DMS53 (cell line): ENCODE data around the gene FCHSD2.
"Not testable (repeated sequence)": the region's sequence is repeated elsewhere in the genome, so short reads cannot be mapped to it uniquely, and the experiment has no call there.

Source experiments
- DNase-seq: peaks from one replicate; lab custom pipeline; 2025; lab: John Stamatoyannopoulos, UW

FCHSD2 gene

DNA sequence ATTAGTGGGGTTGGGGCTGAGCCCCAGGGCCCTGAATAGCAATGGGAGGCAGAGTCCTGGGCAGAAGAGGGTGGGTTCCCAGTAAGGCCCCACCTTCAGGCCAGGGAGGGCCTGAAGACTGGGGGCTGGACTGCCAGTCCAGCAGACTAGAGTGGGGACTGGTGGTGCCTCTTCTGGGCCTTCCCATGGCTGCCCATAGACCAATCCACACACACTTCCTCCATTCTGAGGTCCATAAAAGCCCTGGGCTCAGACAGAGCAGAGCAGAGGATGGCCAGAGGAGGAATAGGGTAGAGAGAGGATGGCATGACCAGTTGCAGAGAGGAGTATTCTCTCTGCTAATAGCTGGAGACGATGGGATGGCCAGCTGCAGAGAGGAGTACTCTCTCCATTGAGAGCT is 216.0 kb downstream of the FCHSD2 start:
- DNase-seq: no peak

DNA sequence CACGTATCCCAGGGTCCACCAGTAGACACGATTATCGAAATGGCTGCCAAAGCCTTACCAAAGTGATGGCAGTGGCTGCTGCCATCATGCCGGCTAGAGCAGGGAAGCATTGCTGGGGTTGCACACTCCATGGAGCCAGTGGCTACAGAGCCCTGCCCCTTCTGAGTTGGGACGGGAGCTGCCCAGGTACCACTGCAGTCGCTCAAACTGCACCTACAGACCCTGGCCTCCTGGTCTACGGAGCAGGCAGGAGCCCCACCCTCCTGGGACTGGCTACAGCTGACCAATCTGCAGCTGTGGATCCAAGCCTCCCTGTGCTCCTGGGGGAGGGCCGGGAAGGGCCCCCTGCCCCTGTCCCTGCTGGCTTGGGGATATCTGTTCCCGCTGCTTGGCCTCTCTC is 216.5 kb downstream of the FCHSD2 start:
- DNase-seq: no peak

DNA sequence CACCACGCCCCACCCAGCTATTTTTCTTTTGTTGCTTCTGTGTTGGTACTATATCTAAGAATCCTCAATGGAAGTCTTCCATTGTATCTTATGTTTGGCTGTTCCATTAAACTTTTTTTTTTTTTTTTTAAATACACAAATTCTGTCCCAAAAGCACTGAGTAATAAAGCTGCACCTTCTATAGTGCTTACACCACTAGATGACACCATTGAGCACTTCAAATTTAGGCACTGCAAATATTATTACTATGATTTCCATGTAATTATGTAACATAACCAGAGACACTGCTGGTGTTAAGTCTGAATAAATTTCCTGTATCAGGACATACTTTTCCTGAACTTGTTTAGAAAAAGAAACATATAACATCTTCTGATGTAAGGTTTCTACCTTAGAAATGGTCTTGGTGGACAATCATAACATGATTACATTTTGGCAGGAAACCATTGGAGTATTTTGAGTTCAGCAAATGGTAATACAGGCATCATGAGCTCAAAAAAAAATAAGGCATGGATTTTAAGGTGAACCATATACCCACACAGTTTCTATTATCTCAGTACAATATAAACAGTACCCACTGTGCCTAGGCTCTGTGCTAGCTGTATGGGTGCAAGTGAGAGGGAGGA is 217.4 kb downstream of the FCHSD2 start:
- peak; percentile 60 for DNase-seq

DNA sequence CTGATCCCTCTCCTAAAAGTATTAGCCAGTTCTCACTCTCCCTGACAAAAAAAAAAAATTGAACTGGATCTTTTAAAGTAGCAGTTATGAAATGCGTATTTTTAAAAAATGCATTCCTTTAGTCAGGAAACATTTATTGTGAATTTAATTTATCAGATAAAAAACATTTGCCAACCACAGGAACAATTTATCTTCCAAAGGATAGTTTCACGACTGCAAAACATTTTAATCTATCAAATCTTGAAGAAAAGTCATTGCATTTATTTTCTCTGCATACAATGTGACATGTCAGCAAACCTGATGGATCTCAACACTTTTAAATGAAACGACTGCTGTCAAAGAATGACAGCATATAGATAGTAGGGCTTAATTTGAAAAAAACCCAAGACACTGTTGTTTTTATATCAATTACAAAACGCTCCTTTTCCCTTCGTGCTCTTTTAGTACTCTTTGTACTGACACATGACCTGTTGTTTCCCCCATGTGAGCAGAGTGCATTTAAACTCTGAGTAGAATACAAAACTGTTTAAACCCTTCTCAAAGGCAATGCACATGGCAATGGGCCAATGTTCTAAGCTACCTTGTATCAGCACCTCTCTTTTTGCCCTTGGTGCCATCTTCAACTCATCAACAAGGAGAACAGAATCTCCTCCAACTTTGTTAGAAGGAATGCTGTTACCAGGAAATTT is 220.9 kb downstream of the FCHSD2 start:
- DNase-seq: no peak

DNA sequence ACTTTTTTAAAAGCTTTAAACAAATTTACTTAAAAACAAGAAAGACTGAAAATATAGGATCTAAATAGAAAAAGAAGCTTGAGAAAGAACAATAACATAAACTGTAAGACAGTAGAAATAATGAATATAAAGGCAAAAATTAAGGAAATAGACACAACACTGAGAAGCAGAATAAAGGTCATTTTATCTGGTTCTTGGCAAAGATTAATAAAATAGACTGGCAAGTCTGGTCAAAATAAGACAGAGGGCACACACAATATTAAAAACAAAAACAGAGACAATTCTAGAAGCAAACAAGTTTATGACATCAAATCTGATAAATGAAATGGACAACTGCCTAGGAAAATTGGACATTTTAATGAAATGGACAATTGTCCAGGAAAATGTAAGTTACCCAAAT is 222.1 kb downstream of the FCHSD2 start:
- no peak for DNase-seq

DNA sequence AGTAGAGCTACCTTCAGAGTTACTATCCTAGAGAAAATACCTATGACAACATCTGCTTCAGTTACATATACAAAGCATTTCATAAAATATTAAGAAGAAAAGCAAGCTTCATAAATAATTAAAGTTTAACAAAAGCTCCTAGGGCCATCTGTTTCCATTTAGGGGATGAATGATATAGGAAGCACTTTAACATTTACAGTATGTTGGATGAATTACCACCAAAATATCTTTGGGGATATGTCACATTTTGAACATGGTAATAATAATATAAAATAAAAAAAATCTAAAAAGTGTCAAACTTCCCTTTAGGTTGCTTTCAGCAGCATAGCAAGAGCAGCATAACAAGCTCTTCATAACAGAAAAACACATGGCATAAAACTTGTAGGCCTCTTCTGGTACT is 223.3 kb downstream of the FCHSD2 start:
- no peak for DNase-seq

DNA sequence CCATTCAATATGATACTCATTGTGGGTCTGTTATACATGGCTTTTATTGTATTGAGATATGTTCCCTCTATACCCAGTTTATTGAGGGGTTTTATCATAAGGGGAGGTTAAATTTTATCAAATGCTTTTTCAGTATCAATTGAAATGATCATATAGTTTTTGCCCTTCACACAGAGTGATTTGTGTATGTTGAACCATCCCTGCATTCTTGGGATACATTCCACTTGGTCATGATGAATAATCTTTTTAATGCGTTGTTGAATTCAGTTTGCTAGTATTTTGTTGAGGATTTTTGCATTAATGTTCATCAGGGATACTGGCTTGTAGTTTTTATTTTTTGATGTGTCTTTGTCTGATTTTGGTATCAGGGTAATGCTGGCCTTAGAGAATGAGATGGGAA is 229.9 kb downstream of the FCHSD2 start:
- no peak for DNase-seq

DNA sequence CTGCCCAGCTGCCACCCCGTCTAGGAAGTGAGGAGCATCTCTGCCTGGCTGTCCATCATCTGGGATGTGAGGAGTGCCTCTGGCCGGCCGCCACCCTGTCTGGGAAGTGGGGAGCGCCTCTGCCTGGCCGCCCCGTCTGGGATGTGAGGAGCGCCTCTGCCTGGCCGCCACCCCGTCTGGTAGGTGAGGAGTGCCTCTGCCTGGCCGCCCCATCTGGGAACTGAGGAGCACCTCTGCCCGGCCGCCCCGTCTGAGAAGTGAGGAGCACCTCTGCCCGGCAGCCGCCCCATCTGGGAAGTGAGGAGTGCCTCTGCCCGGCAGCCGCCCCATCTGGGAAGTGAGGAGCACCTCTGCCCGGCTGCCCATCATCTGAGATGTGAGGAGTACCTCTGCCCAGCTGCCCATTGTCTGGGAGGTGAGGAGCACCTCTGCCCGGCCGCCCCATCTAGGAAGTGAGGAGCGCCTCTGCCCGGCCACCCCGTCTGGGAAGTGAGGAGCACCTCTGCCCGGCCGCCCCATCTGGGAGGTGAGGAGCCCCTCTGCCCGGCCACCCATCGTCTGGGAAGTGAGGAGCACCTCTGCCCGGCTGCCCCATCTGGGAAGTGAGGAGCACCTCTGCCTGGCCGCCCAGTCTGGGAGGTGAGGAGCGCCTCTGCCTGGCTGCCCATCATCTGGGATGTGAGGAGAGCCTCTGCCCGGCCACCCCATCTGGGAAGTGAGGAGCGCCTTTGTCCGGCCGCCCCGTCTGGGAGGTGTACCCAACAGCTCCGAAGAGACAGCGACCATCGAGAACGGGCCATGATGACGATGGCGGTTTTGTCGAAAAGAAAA is 232.3 kb downstream of the FCHSD2 start:
- DNase-seq: not testable (repeated sequence)

DNA sequence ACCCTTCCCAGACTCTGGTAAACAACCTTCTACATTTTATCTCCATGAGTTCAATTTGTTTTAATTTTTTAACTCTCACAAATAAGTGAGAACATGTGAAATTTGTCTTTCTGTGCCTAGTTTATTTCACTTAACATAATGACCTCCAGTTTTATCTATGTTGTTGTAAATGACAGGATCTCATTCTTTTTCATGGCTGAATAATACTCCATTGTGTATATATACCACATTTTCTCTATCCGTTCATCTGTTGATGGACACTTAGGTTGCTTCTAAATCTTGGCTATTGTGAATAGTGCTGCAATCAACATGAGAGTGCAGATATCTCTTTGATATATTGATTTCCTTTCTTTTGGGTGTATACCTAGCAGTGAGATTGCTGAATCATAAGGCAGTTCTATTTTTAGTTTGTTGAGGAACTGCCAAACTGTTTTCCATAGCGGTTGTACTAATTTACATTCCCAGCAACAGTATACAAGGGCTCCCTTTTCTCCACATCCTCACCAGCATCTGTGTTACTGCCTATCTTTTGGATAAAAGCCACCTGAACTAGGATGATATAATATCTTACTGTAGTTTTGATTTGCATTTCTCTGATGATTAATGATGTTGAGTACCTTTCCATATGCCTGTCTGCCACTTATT is 234.0 kb downstream of the FCHSD2 start:
- DNase-seq: no peak

DNA sequence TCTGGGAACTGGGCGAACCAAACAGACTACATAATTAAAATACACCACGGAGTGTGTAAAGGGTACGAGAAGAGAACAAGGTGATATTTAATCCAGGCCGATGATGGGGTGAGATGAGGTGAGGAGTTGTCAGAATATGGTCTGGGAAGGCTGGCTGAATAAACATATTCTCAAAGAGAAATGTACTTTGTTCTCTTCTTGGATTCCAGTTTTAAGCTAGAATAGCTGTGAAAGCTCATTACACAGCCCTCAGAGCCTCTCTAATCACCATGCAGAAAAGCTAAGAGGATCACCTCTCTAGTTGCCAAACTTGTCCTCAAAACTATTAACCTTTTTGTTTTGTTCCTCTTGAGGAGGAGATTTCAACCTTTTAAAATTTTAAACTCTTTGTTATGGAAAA is 238.1 kb downstream of the FCHSD2 start:
- no peak for DNase-seq

DNA sequence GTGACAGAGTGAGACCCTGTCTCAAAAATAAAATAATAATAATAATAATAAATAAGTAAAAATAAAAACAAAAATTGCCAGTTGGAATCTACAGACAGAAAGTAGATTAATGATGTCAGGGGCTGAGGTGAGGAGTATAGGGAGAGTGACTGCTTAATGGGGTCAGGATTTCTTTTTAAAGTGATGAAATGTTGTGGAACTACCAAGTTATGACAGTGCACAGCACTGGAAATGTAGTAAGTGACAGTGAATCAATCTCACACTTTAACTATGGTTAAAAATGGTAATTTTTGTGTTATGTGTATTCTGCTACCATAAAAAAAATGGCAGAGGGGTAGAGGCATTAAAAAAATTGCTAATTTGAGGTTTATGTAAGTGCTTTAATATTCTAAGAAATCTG is 240.7 kb downstream of the FCHSD2 start:
- no peak for DNase-seq

DNA sequence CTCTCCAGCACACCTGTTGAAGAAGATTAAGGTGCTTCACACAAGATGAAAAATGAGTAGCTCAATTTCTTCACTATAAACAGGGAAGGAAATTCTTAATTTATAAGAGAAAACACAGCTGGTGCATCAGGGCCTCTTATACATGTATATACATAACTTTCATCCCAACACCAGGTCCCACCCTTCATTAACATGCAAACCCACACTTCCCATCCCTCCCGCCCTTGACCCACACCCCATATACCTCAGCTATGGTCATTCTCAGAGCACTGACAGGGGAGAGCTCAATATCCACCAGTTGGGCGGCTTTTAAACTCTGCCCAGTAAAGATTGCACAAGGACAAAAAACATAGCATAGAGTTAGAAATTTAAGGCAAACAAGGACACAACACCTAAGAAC is 242.1 kb downstream of the FCHSD2 start:
- DNase-seq: no peak

DNA sequence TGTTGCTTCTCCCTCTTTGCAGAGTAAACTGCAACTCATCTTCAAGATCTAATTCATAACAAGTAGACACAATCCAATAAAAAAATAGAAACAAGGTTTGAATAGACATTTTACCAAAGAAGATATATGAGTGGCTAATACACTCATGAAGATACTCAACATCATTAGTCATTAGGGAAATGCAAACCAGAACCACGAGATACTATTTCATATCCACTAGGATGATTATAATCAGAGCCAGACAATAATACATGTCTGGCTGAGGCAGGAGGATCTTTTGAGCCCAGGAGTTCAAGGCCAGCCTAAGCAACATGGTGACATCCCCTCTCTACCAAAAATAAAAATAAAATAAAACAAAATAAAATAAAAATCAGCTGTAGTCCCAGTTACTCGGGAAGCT is 242.9 kb downstream of the FCHSD2 start:
- no peak for DNase-seq

DNA sequence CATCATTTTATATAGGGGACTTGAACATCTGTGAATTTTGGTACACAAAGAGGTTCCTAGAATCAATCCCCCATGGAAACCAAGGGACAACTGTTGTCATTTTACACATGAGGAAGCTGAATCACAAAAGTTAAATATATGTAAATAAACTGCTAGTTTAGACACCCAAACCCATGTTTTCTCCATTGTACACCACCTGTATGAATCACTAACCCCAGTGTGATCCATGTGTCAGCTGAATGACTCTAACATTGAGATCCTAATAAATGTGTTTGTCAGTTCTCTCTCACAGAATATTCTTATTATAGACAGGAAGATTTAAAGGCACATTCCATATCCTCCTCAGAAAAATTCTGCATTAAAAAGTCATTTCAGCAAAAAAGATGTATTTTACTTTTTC is 244.6 kb downstream of the FCHSD2 start:
- DNase-seq: no peak

DNA sequence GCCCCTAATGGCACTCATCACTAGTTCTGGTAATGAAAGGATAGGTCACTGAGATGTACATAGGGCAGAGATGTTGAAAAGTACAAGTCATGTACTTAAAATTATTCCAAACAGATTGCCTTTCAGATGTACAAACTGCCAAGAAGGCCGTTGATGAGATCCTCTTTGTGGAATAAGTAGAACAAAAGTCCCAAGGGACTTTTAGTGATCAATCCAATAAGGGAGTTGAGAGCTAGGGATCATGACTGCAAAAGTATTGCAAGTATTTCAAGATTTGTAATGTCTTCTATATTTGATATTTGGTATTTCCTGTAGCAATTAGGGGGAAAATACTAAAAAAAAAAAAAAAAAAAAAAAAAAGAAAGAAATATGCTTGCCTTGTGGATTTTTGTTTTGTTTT is 245.7 kb downstream of the FCHSD2 start:
- DNase-seq: no peak

DNA sequence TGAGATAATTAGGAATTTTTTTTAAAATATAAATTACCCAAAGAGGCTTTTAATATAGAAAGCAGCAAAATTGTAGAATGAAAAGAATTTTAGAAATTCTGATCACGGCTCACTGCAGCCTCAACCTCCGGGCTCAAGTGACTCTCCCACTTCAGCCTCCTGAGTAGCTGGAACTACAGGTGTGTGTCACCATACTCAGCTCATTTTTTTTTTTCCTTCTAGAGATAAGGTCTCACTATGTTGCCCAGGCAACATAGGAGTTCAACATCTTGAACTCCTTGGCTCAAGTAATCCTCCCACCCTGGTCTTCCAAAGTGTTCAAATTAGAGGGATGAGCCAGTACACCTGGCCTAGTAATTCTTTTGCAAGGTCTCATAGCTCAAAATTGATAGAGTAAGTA is 251.2 kb downstream of the FCHSD2 start:
- no peak for DNase-seq

DNA sequence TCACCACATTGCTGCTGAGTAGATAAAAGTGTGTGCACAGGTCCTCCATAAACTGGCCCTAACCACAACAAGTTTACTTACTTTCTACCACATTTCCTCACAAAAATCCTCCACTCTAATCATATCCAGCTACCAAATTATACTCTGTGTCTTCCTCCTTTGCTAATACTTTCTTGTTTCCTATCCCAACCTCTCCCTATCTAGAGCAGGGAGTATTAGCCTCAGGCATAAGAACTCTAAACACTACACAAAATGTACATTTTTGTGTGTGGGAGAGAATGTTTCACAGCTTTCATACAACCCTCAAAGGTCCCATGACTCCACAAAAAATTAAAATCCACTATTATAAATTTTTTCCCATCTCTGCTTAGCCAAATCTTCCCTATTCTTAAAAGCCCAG is 255.5 kb downstream of the FCHSD2 start:
- no peak for DNase-seq

DNA sequence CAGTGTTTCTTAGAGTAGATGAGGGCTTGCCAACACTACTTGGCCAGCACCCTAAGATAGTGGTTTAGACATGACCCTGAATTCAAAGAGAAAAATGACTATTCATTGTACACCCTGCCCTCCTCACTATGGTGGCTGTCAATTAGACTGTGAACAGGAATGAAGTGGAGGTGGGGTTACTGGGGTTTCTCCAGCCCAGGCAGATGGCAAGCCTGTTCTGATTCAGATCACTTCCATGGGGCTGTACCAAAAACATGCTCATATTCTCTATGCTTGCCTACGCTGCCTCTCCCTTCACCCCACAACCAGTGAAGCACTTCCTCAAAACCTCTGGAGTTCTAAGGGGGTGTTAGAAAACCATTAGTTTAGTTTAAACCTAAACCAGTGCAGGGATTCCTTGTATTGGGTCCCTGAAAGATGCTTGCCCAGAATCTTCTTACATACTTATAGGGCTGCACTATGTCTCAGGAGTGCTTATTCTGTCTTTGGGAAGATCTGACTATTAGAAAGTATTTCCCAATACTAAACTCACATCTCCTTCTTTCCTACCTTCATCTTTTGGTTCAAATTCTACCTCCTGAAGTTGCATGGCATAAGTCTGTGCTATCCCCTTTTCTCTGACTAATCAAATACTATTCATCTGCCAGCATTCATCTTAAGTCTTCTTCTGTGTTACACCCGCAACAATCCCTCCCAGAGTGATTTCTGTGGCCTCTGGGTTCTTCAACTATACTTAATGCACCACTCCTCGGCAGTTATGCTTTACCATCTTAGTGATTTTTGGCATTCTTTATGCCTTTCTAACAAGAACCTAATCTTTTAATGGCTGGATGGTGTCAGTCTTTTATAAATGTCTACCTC is 256.1 kb downstream of the FCHSD2 start:
- DNase-seq: no peak

DNA sequence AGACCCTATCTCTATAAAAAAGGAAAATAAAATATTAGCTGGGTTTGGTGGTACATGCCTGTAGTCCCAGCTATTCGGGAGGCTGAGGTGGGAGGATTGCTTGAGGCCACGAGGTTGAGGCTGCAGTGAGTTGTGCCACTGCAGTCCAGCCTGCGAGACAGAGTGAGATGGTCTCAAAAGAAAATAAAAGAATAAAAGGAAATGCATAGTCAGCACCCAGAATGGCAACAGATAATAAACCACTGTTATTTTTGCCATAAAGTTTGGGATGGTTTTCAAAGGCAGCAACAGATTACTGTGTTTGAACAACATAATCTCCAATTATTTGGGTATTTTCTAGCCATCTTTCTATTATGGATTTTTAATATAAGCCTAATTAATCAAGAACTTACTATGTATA is 266.0 kb downstream of the FCHSD2 start:
- no peak for DNase-seq

DNA sequence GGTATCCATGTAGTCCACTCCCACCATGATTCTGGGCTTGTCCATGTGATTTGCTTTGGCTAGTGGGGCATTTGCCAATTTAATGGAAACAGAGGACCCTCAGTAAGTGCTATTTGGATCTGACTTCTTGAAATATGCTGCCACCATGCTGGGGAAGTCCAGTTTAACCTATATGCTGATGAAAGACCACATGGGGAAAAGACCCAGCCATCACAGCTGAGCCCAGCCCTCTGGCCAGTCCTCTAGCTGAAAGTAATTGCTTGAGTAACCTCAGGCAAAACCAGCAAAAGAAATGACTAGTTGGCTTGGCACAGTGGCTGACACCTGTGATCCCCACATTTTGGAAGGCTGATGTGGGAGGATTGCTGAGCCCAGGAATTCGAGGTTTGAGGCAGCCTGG is 266.4 kb downstream of the FCHSD2 start:
- DNase-seq: no peak

DNA sequence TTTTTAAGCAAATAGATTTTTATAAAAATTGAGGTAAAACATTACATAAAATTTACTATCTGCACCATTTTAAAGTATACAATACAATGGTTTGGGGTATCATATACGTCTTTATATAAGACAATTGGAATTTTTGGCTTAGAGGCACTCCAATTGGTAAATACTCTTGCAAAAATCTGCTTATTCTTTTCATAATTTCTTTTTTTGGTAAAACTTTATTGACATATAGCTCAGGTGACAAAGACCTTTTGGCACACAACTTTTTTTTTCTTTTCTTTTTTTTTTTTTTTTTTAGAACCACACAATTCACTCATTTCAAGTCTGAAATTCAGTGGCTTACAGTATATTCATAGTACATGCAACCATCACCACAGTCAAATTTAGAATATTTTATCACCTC is 270.1 kb downstream of the FCHSD2 start:
- no peak for DNase-seq

DNA sequence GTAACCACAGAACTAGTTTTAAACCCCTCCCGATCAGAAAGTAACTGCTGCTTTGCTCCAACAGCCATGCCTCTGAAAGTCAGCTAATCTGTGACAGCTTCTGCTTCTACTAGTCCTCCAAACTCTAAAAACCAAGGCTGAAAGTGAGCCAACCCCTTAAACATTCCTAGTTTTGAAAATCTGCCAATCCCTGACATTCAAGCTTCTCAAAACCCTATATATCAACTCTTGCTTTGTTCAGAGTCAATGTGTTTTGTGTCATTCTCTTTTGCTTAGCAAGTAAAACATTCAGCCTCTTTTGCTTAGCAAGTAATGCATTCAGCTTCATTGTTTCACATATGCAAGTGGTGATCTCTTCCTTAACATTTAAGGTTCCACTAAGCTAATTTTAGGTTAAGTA is 271.0 kb downstream of the FCHSD2 start:
- DNase-seq: no peak
